ENCODE data around the gene PIK3R5.

PIK3R5 gene

DNA sequence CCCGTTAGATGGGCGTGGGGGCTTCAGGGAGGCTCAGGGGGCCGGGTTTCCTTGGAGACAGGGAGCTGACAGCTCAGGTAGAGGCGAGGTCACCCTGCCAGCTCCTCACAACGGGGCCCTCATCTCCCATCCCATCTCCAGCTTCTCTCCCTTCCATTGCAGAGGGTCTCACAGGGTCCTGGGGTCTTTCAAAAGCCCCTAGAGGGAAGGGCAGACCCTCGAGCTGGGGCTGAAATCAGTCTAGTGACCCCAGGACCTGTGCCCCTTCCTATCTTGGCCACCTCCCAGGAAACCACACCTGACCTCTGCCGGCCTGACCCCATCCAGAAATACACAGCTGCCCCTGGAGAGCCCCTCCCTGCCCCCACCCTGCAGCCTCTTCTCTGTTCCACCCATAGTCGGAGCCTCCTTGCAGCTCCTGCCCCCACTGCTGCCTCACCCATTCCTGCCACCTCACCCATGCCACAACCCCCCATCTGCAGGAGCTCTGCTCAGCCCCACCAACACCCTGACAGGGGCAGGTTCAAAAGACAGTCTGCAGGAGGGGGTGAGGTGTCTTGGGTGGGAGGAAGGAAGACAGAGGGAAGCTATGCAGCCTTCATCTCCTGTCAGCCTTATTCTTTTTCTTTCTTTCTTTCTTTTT lies 23.4 kb downstream of the PIK3R5 start:
- peak; percentile 47 to 52 (median 48) for DNase-seq
- H3K36me3 Mint-ChIP-seq (ENCODE audit: insufficient read depth) = peaks cover 62% of the 10 kb centered on the region

GRCh38 chr17:8941520-8941919 lies 24.0 kb downstream of the PIK3R5 start:
- ATAC-seq (replicated peaks) = peak; percentile 69
- Mint-ChIP-seq H3K4me1 (ENCODE audit: low read depth in 2 of 2) (peaks cover 78 to 79% of the 10 kb centered on the region in 2 donors), H3K9me3 (no peaks in the 10 kb centered on the region), H3K27me3 (no peaks in the 10 kb centered on the region), H3K27ac (peak overlapping the region; percentile 95 to 99), H3K4me3 (peak overlapping the region; percentile 76 to 89), H3K36me3 (ENCODE audit: insufficient read depth) (peaks cover 64% of the 10 kb centered on the region)
- DNase-seq = peak; percentile 55 to 63 (median 62)

More for the DNA sequence above, 23.4 kb downstream of the PIK3R5 start:
- Mint-ChIP-seq H3K9me3 (no peaks in the 10 kb centered on the region), H3K4me3 (peak overlapping the region; percentile 76 to 89), H3K27ac (peak overlapping the region; percentile 95 to 99), H3K27me3 (no peaks in the 10 kb centered on the region), H3K4me1 (ENCODE audit: low read depth in 2 of 2) (peaks cover 81 to 82% of the 10 kb centered on the region in 2 donors)
- peak; percentile 65 for ATAC-seq (replicated peaks)

GRCh38 chr17:8940866-8941471 lies 24.5 kb downstream of the PIK3R5 start:
- Mint-ChIP-seq H3K4me3 (peak overlapping the region; percentile 76 to 89), H3K27ac (peak overlapping the region; percentile 95 to 99), H3K4me1 (ENCODE audit: low read depth in 2 of 2) (peaks cover 79 to 80% of the 10 kb centered on the region in 2 donors), H3K9me3 (no peaks in the 10 kb centered on the region), H3K36me3 (ENCODE audit: insufficient read depth) (peaks cover 69% of the 10 kb centered on the region), H3K27me3 (no peaks in the 10 kb centered on the region)
- peak; percentile 17 for ATAC-seq (replicated peaks)
- no peak for DNase-seq

DNA sequence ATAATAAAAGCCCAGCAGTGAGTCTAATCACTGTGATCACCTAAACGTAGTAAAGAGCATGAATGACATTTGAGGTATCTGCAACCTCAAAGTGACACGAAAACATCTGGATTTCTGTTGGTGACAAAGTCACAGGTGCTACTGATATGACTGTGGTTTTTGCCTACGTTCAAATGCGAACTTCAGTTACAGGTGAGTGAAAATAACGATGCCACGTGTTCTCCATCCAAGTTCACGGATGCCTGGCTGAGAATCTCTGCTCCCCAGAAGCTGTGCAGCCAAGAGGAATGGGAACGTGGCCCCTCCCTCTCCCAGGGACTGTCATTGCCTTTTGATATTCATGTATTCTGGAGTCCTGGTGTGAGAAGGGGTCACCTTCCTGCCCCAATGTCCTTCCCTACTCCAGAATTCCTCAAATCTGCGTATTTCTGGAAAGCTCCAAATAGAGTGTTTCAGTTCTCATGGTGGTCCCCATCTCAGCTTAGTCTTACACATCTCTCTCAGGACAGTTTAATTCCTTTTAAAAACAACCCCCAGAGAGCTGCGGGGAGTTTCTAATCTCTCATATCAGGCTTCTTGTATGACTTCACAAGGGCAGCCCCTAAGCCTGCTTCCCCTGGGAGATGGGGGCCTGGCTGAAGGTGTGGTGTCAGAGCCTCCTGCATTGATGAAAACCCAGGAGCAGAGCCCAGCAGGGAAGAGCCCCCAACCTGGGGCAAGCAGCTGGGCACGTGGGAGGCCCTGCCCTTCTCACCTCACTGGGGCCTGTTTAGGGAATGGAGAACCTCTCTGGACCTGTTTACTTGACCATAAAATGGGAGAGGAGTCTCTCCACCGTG lies 25.8 kb downstream of the PIK3R5 start:
- no peak for DNase-seq
- H3K27ac Mint-ChIP-seq = peak overlapping the region; percentile 95 to 99
- peak overlapping the region; percentile 76 to 89 for H3K4me3 Mint-ChIP-seq
- no peaks in the 10 kb centered on the region for H3K9me3 Mint-ChIP-seq
- H3K36me3 Mint-ChIP-seq (ENCODE audit: insufficient read depth) = peaks cover 76% of the 10 kb centered on the region
- H3K27me3 Mint-ChIP-seq = no peaks in the 10 kb centered on the region
- H3K4me1 Mint-ChIP-seq (ENCODE audit: low read depth in 2 of 2) = peaks cover 78% of the 10 kb centered on the region in 2 donors
- ATAC-seq (replicated peaks) = peak; percentile 40

DNA sequence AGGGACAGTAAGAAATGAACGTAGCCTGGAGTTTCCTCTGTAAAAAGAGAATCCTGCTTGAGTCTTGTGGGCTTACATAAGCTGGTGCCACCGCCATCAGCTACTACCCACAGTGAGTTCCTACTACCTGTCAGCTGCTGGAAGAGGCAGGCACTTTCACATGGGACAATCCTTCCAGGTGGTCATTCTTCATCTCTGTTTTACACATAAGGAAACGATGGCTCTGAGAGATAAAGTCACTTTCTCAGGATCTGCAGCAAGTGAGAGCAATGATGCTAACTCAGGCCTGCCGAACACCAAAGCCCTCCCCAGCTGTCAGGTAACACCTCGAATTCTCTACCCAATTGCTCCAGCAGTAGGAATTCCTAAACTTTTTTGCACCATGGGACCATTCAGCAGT lies 26.6 kb downstream of the PIK3R5 start:
- H3K27ac Mint-ChIP-seq = peak overlapping the region; percentile 95 to 99
- no peaks in the 10 kb centered on the region for H3K27me3 Mint-ChIP-seq
- DNase-seq = no peak
- H3K36me3 Mint-ChIP-seq (ENCODE audit: insufficient read depth) = peaks cover 70% of the 10 kb centered on the region
- H3K9me3 Mint-ChIP-seq = no peaks in the 10 kb centered on the region
- peaks cover 75 to 77% of the 10 kb centered on the region in 2 donors for H3K4me1 Mint-ChIP-seq (ENCODE audit: low read depth in 2 of 2)
- no peak for ATAC-seq (replicated peaks)
- H3K4me3 Mint-ChIP-seq = peak overlapping the region; percentile 76 to 89

DNA sequence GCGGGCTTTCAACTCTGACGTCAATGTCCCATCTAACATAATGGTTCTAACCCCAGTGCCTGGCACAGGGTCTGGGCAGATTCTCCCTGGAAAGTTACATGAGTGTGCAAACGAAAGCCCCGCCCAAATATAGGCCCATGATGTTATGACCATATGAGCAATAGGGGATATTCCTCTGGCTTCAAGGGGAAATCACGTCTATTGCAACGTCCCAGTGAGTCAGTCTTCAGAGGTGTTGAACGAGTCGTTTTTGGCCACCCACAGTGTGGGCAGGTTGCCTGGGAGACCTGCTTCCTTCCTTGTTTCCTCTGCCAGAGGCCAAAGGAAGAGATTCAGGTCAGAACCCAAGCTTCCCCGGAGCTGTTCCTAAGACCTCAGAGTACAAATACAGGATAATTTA lies 30.3 kb downstream of the PIK3R5 start:
- Mint-ChIP-seq H3K4me1 (ENCODE audit: low read depth in 2 of 2) (peaks cover 59 to 66% of the 10 kb centered on the region in 2 donors), H3K9me3 (no peaks in the 10 kb centered on the region), H3K27ac (peak overlapping the region; percentile 98 to 99), H3K36me3 (ENCODE audit: insufficient read depth) (peaks cover 43% of the 10 kb centered on the region), H3K27me3 (no peaks in the 10 kb centered on the region), H3K4me3 (peak overlapping the region; percentile 75 to 83)
- ATAC-seq (replicated peaks) = peak; percentile 89
- peak; percentile 38 to 53 (median 50) for DNase-seq

- H3K9me3 Mint-ChIP-seq = no peaks in the 10 kb centered on the region
- peak overlapping the region; percentile 98 to 99 for H3K27ac Mint-ChIP-seq
- no peaks in the 10 kb centered on the region for H3K27me3 Mint-ChIP-seq
- DNase-seq (no peak), ATAC-seq (replicated peaks) (no peak)
- H3K4me3 Mint-ChIP-seq = peak overlapping the region; percentile 75 to 83
- peaks cover 57 to 66% of the 10 kb centered on the region in 2 donors for H3K4me1 Mint-ChIP-seq (ENCODE audit: low read depth in 2 of 2)
- H3K36me3 Mint-ChIP-seq (ENCODE audit: insufficient read depth) = peaks cover 35% of the 10 kb centered on the region
These were observed 31.2 kb downstream of the PIK3R5 start for GRCh38 chr17:8934346-8934745.

GRCh38 chr17:8930649-8931048 lies 34.9 kb downstream of the PIK3R5 start:
- Mint-ChIP-seq H3K27me3 (no peaks in the 10 kb centered on the region), H3K27ac (peak overlapping the region; percentile 25 to 99), H3K9me3 (no peaks in the 10 kb centered on the region), H3K36me3 (ENCODE audit: insufficient read depth) (peaks cover 13% of the 10 kb centered on the region), H3K4me1 (ENCODE audit: low read depth in 2 of 2) (peaks cover 40 to 54% of the 10 kb centered on the region in 2 donors), H3K4me3 (no peak overlapping the region)
- DNase-seq (no peak), ATAC-seq (replicated peaks) (no peak)

- Mint-ChIP-seq H3K36me3 (ENCODE audit: insufficient read depth) (peaks cover 4% of the 10 kb centered on the region), H3K27ac (peak overlapping the region in 1 of 2 donors; percentile 87), H3K4me1 (ENCODE audit: low read depth in 2 of 2) (peaks cover 25 to 38% of the 10 kb centered on the region in 2 donors), H3K27me3 (no peaks in the 10 kb centered on the region), H3K4me3 (no peak overlapping the region), H3K9me3 (no peaks in the 10 kb centered on the region)
- ATAC-seq (replicated peaks) (no peak), DNase-seq (no peak)
These were observed 37.2 kb downstream of the PIK3R5 start for GRCh38 chr17:8928347-8928746.

DNA sequence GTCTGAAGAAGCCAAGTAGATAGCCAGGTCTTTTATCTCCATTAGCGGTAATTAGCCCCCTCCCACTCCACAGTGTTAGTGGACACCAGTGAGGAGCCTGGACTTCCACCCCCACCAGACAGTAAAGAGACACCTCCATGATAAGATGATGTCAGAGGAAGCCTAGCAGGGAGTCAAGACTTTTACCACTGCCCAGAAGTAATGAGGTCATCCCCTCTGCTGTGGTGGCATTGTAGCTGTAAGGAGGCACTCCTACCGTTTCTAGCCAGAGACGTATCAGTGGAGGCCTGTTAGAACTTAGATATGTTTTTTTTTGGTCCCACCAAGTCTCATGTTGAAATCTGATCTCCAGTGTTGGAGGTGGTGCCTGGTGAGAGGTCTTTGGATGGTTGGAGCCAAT lies 38.1 kb downstream of the PIK3R5 start:
- H3K4me3 Mint-ChIP-seq = peak overlapping the region in 1 of 2 donors; percentile 8
- peaks cover 4% of the 10 kb centered on the region for H3K36me3 Mint-ChIP-seq (ENCODE audit: insufficient read depth)
- no peaks in the 10 kb centered on the region for H3K27me3 Mint-ChIP-seq
- peak overlapping the region in 1 of 2 donors; percentile 28 for H3K27ac Mint-ChIP-seq
- no peaks in the 10 kb centered on the region for H3K9me3 Mint-ChIP-seq
- peak; percentile 16 for ATAC-seq (replicated peaks)
- H3K4me1 Mint-ChIP-seq (ENCODE audit: low read depth in 2 of 2) = peaks cover 28 to 47% of the 10 kb centered on the region in 2 donors
- DNase-seq = no peak

DNA sequence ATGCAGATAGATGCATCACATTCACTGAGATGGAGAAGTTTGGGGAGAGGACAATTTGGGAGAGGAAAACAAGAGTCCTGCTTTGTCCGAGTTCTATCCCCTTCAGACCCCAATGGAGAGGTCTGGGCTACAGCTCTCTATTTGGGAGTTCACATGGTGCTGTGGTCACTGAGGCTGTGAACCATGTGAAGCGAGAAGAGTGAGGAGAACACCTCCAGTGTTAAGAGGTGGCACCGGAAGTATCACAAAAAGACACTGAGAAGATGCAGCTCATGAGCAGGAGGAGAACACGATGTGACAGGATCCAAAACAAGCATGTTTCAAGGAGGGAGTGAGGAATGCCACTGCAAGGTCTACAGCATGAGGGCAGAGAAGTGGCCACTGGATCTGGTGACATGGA lies 39.7 kb downstream of the PIK3R5 start:
- Mint-ChIP-seq H3K9me3 (no peaks in the 10 kb centered on the region), H3K36me3 (ENCODE audit: insufficient read depth) (no peaks in the 10 kb centered on the region), H3K4me3 (no peak overlapping the region), H3K4me1 (ENCODE audit: low read depth in 2 of 2) (peaks cover 20 to 38% of the 10 kb centered on the region in 2 donors), H3K27me3 (no peaks in the 10 kb centered on the region), H3K27ac (no peak overlapping the region)
- DNase-seq (peak; percentile 21 to 29 (median 29)), ATAC-seq (replicated peaks) (peak; percentile 92)

DNA sequence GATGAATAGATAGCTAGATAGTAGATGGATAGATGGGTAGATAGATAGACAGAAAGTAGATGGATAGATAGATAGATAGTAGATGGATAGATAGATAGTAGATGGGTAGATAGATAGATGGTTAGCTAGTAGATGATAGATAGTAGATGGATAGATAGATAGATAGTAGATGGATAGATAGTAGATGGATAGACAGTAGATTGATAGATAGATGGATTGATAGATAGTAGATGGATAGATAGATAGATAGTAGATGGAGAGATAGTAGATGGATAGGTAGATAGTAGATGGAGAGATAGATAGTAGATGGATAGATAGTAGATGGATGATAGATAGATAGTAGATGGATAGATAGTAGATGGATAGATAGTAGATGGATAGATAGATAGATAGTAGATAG lies 40.4 kb downstream of the PIK3R5 start:
- ATAC-seq (replicated peaks) (no peak), DNase-seq (no peak)
- H3K4me3 Mint-ChIP-seq = no peak overlapping the region
- no peaks in the 10 kb centered on the region for H3K9me3 Mint-ChIP-seq
- peaks cover 1% of the 10 kb centered on the region for H3K36me3 Mint-ChIP-seq (ENCODE audit: insufficient read depth)
- no peak overlapping the region for H3K27ac Mint-ChIP-seq
- peaks cover 18 to 33% of the 10 kb centered on the region in 2 donors for H3K4me1 Mint-ChIP-seq (ENCODE audit: low read depth in 2 of 2)
- H3K27me3 Mint-ChIP-seq = no peaks in the 10 kb centered on the region

GRCh38 chr17:8924595-8924994 lies 40.9 kb downstream of the PIK3R5 start:
- Mint-ChIP-seq H3K27ac (no peak overlapping the region), H3K4me1 (ENCODE audit: low read depth in 2 of 2) (peaks cover 17 to 33% of the 10 kb centered on the region in 2 donors), H3K9me3 (no peaks in the 10 kb centered on the region), H3K4me3 (no peak overlapping the region), H3K36me3 (ENCODE audit: insufficient read depth) (peaks cover 7% of the 10 kb centered on the region), H3K27me3 (no peaks in the 10 kb centered on the region)
- no peak for DNase-seq
- peak; percentile 44 for ATAC-seq (replicated peaks)

All from effector memory CD8-positive, alpha-beta T cell (primary cell).